T-cell (primary cell): Measurements from ENCODE around the gene CEP164. TPM values are rescaled to one million over a fixed set of nuclear protein-coding genes. Genes with fewer than 3 reads are reported as not detected.

ENCODE experiments used
- ATAC-seq, 4 experiments: fragments of 200-7000 bp in 3 of 4; fragments of 150-1000 bp in 1 of 4; cut with Tn5 transposase; replicated peaks in 1 of 4; 1 replicate in 3 of 4; 2 replicates in 1 of 4; pipeline ENCODE4 v1.10.0; 2021; ENCODE audit warnings: moderate library complexity in 3 of 4, mild to moderate bottlenecking in 2 of 4, moderate number of reproducible peaks in 1 of 4
- CTCF ChIA-PET, 2 donors: fragments of 300-600 bp; sonication (Branson Sonifier 250); formaldehyde crosslinking; loops; one replicate each; lab custom pipeline; 2022; ENCODE audit warnings: antibody characterized with exemption in 2 of 2; lab: Charles Lee
- POLR2A ChIA-PET, 2 donors: fragments of 300-600 bp; sonication (Branson Sonifier 250); formaldehyde crosslinking; loops; one replicate each; lab custom pipeline; 2022; ENCODE audit warnings: antibody characterized with exemption in 2 of 2; lab: Charles Lee
- DNase-seq, 35 experiments: peaks; one replicate each; pipeline versions ENCODE4 v3.0.0 to v3.0.0-alpha.2; 2013 to 2023
- H3K27ac ChIP-seq: one replicate; pipeline ENCODE4 v1.5.1; 2013; ENCODE audit warnings: low read length
- H3K27me3 ChIP-seq, 2 experiments: replicated peaks in 1 of 2; 1 replicate in 1 of 2; 2 replicates in 1 of 2; pipeline versions ENCODE4 v1.6.1 to v1.7.0; 2013; ENCODE audit warnings: low read length in 1 of 2, mixed read lengths in 1 of 2; ENCODE audit not compliant: control insufficient read depth in 2 of 2, insufficient read depth in 2 of 2; ENCODE audit errors: extremely low read depth in 1 of 2
- H3K36me3 ChIP-seq, 2 donors: 1 replicate in 1 of 2; 2 replicates in 1 of 2; pipeline versions ENCODE4 v1.6.1 to v1.7.0; 2013; ENCODE audit warnings: low read length in 1 of 2; ENCODE audit not compliant: control insufficient read depth in 2 of 2, insufficient read depth in 1 of 2; ENCODE audit errors: extremely low read depth in 1 of 2
- H3K4me1 ChIP-seq, 2 experiments: 1 replicate in 1 of 2; 2 replicates in 1 of 2; pipeline versions ENCODE4 v1.6.1 to v1.7.0; 2013; ENCODE audit warnings: low read length in 2 of 2, mixed read lengths in 1 of 2; ENCODE audit not compliant: insufficient read depth in 2 of 2, control insufficient read depth in 1 of 2; ENCODE audit errors: extremely low read depth in 1 of 2
- H3K4me3 ChIP-seq, 2 donors: 1 replicate in 1 of 2; 2 replicates in 1 of 2; pipeline versions ENCODE4 v1.5.1 to v1.7.0; 2013; ENCODE audit warnings: mild to moderate bottlenecking in 2 of 2, low read length in 1 of 2, moderate library complexity in 1 of 2; ENCODE audit not compliant: control insufficient read depth in 1 of 2; ENCODE audit errors: extremely low read depth in 1 of 2
- H3K9me3 ChIP-seq: 2 replicates; pipeline ENCODE4 v1.7.0; 2013
- H3K27ac Mint-ChIP-seq, 2 donors: one replicate each; pipeline ENCODE4 v1.8.0; 2020 to 2021; ENCODE audit warnings: mild to moderate bottlenecking in 2 of 2, mixed read lengths in 2 of 2
- H3K27me3 Mint-ChIP-seq, 2 donors: one replicate each; pipeline ENCODE4 v1.8.0; 2021 to 2022; ENCODE audit warnings: mixed read lengths in 2 of 2
- H3K36me3 Mint-ChIP-seq: one replicate; pipeline ENCODE4 v1.8.0; 2021; ENCODE audit warnings: mixed read lengths
- H3K4me1 Mint-ChIP-seq, 3 donors: one replicate each; pipeline ENCODE4 v1.8.0; 2020 to 2022; ENCODE audit warnings: mixed read lengths in 3 of 3, mild to moderate bottlenecking in 1 of 3
- H3K4me3 Mint-ChIP-seq, 3 donors: one replicate each; pipeline ENCODE4 v1.8.0; 2020 to 2022; ENCODE audit warnings: mild to moderate bottlenecking in 3 of 3, mixed read lengths in 3 of 3, moderate library complexity in 3 of 3
- H3K9me3 Mint-ChIP-seq, 3 donors: one replicate each; pipeline ENCODE4 v1.8.0; 2020 to 2022; ENCODE audit warnings: mixed read lengths in 3 of 3
- WGBS: methylation state at CpG from one replicate; pipeline ENCODE4 v1.1.5; 2013; ENCODE audit warnings: missing lambda C conversion rate; ENCODE audit not compliant: insufficient coverage; 5-methylcytosine and 5-hydroxymethylcytosine counted together
- total RNA-seq, 35 experiments: library from RNA in 6 of 35; stranded (reverse) in 6 of 35; fragments of 120-200 nt in 1 of 35; gene quantifications; one replicate each; pipeline versions ENCODE4 v1.2.1 to v1.2.4 and lab custom pipeline; 2013 to 2026

Gene CEP164
- total RNA-seq, 5 donors from 2014 or later (not counting 1 experiment from before 2014, with no cell fraction given) = 44.5 to 59.9 (median 52.5) TPM

GRCh38 chr11:117295438-117296137, 32.1 kb upstream of the CEP164 start:
- Histone ChIP-seq H3K27me3 (no peaks in the 10 kb centered on the region), H3K4me3 (no peak overlapping the region), H3K27ac (no peak overlapping the region), H3K9me3 (no peaks in the 10 kb centered on the region), H3K36me3 (no peaks in the 10 kb centered on the region), H3K4me1 (no peaks in the 10 kb centered on the region)
- Mint-ChIP-seq H3K36me3 (peaks cover 14% of the 10 kb centered on the region), H3K27me3 (no peaks in the 10 kb centered on the region), H3K27ac (no peak overlapping the region), H3K9me3 (no peaks in the 10 kb centered on the region), H3K4me3 (no peak overlapping the region), H3K4me1 (no peaks in the 10 kb centered on the region)
- ChIA-PET CTCF (no interaction called here), POLR2A (no interaction called here)
- 95% methylated on average over 4 of the region's 9 CpGs for WGBS
- DNase-seq (no peak), ATAC-seq (no peak)

DNA sequence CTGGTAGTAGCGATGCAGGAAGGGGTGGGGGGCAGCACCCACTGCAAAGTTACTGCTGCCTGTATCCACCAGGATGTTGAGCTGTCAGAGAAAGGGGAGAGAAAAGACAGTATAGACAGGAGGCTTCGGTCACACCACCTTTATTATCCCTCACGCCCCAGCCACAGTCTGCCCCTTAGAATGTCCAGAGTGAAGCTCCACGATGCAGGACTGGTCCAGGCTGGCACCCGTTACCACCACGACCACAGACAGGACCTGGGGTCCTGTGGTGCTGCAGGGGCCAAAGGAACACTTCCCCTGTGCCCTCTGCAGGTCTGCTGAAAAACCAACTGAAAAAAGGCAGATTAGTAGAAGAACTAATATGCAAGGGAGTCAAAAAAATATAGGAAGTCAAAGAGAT, 30.8 kb upstream of the CEP164 start:
- H3K4me3 ChIP-seq = no peak overlapping the region
- 71% methylated on average over 1 of the region's 6 CpGs for WGBS
- no peaks in the 10 kb centered on the region for H3K27me3 ChIP-seq
- Mint-ChIP-seq H3K36me3 (peaks cover 9% of the 10 kb centered on the region), H3K4me3 (no peak overlapping the region), H3K27ac (no peak overlapping the region), H3K4me1 (peaks cover 0 to 4% (median 0%) of the 10 kb centered on the region in 3 donors), H3K9me3 (no peaks in the 10 kb centered on the region), H3K27me3 (no peaks in the 10 kb centered on the region)
- ATAC-seq (no peak), DNase-seq (no peak)
- H3K27ac ChIP-seq = no peak overlapping the region
- H3K36me3 ChIP-seq = no peaks in the 10 kb centered on the region
- ChIA-PET POLR2A (no interaction called here), CTCF (no interaction called here)
- no peaks in the 10 kb centered on the region for H3K4me1 ChIP-seq
- no peaks in the 10 kb centered on the region for H3K9me3 ChIP-seq

GRCh38 chr11:117298195-117298594, 29.5 kb upstream of the CEP164 start:
- H3K9me3 Mint-ChIP-seq = no peaks in the 10 kb centered on the region
- H3K36me3 ChIP-seq = no peaks in the 10 kb centered on the region
- no peak overlapping the region for H3K27ac ChIP-seq
- no peaks in the 10 kb centered on the region for H3K27me3 ChIP-seq
- H3K4me1 Mint-ChIP-seq = peaks cover 0 to 4% (median 0%) of the 10 kb centered on the region in 3 donors
- H3K27ac Mint-ChIP-seq = no peak overlapping the region
- H3K4me1 ChIP-seq = no peaks in the 10 kb centered on the region
- WGBS = 70% methylated on average over 2 of the region's 8 CpGs
- no peaks in the 10 kb centered on the region for H3K27me3 Mint-ChIP-seq
- no peak for ATAC-seq
- H3K4me3 ChIP-seq = no peak overlapping the region
- H3K9me3 ChIP-seq = no peaks in the 10 kb centered on the region
- CTCF ChIA-PET = no interaction called here
- H3K4me3 Mint-ChIP-seq = no peak overlapping the region
- H3K36me3 Mint-ChIP-seq = peaks cover 3% of the 10 kb centered on the region
- no peak for DNase-seq
- POLR2A ChIA-PET = no interaction called here

DNA sequence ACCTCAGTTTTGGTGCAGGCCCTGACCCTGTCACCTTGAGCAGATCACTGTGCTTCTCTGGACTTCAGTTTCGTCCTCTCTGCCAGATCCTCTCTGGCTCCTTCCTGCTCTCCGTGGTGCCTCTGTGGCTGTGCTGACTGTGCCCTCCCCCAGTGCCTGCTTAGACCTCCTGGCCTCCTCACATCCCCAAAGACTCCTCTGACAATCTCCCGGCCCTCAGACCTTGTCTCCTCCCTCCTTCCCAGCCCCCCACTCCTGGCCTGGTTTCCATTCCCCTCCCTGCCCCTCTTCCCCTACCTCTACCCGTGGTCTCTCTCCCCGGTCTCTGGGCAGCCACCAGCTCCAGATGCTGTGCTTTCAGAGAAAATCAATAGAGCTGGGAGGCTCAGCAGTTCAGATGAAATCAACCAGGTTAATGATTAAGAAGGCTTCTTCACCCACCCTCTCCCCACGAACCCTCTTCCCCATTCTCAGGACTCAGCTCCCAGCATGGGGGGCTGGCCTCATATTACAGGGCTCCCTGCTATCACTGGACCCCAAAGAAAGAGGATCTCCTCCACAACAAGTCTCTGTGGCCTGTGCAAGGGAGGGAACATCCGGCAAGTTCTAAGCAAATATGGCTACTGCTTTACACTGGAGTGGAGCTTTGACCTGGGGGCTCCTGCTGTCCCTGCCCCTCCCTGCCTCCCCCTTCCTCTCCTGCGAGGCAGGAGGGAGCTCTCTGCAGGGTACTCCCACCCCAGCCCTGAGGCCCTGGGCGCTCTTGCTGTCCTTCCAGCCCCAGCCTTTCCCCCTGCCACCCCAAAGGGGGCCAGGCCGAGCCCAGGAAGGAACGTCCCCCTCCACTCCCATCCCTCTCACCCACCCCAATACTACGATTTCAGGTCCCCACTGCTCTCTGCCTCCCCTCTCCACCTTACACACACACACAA, 28.0 kb upstream of the CEP164 start:
- ATAC-seq = no peak
- 78% methylated on average over 11 of the region's 12 CpGs for WGBS
- no peak overlapping the region for H3K27ac ChIP-seq
- H3K4me1 ChIP-seq = no peaks in the 10 kb centered on the region
- DNase-seq = no peak
- no peaks in the 10 kb centered on the region for H3K9me3 Mint-ChIP-seq
- no peak overlapping the region for H3K27ac Mint-ChIP-seq
- peaks cover 0 to 4% (median 0%) of the 10 kb centered on the region in 3 donors for H3K4me1 Mint-ChIP-seq
- H3K27me3 Mint-ChIP-seq = no peaks in the 10 kb centered on the region
- no peaks in the 10 kb centered on the region for H3K9me3 ChIP-seq
- no peak overlapping the region for H3K4me3 Mint-ChIP-seq
- ChIA-PET CTCF (no interaction called here), POLR2A (no interaction called here)
- H3K27me3 ChIP-seq = peaks cover 0 to 3% of the 10 kb centered on the region in 2 experiments
- H3K36me3 ChIP-seq = no peaks in the 10 kb centered on the region
- peaks cover 3% of the 10 kb centered on the region for H3K36me3 Mint-ChIP-seq
- no peak overlapping the region for H3K4me3 ChIP-seq

- Histone ChIP-seq H3K27me3 (peaks cover 0 to 7% of the 10 kb centered on the region in 2 experiments), H3K4me1 (no peaks in the 10 kb centered on the region), H3K36me3 (no peaks in the 10 kb centered on the region), H3K9me3 (no peaks in the 10 kb centered on the region), H3K4me3 (no peak overlapping the region), H3K27ac (no peak overlapping the region)
- no peaks in the 10 kb centered on the region for H3K36me3 Mint-ChIP-seq
- no peaks in the 10 kb centered on the region for H3K27me3 Mint-ChIP-seq
- 75% methylated on average over 17 of the region's 17 CpGs for WGBS
- H3K4me3 Mint-ChIP-seq = no peak overlapping the region
- no peaks in the 10 kb centered on the region for H3K9me3 Mint-ChIP-seq
- DNase-seq (no peak), ATAC-seq (no peak)
- ChIA-PET POLR2A (no interaction called here), CTCF (no interaction called here)
- H3K27ac Mint-ChIP-seq = no peak overlapping the region
- peaks cover 0 to 4% (median 0%) of the 10 kb centered on the region in 3 donors for H3K4me1 Mint-ChIP-seq
These were observed 27.4 kb upstream of the CEP164 start for GRCh38 chr11:117300283-117300663.

GRCh38 chr11:117300773-117301172, 26.9 kb upstream of the CEP164 start:
- WGBS = 60% methylated on average over 5 of the region's 5 CpGs
- CTCF ChIA-PET = no interaction called here

More at GRCh38 chr11:117300773-117301172, 26.9 kb upstream of the CEP164 start:
- no peak overlapping the region for H3K27ac Mint-ChIP-seq
- Histone ChIP-seq H3K4me3 (no peak overlapping the region), H3K36me3 (no peaks in the 10 kb centered on the region), H3K9me3 (no peaks in the 10 kb centered on the region), H3K27me3 (peaks cover 0 to 7% of the 10 kb centered on the region in 2 experiments), H3K27ac (no peak overlapping the region), H3K4me1 (no peaks in the 10 kb centered on the region)
- ATAC-seq (no peak), DNase-seq (no peak)
- no peak overlapping the region for H3K4me3 Mint-ChIP-seq
- no peaks in the 10 kb centered on the region for H3K9me3 Mint-ChIP-seq
- POLR2A ChIA-PET = interaction anchor here in 1 of 2 donors (0.6 kb wide), 1 partner anchor 33 kb away, joined by 3 read pairs; no protein-coding TSS in a partner anchor
- no peaks in the 10 kb centered on the region for H3K27me3 Mint-ChIP-seq
- H3K4me1 Mint-ChIP-seq = peaks cover 0 to 4% (median 0%) of the 10 kb centered on the region in 3 donors
- H3K36me3 Mint-ChIP-seq = no peaks in the 10 kb centered on the region
